Suprapubic skin (tissue), 4 donors: ENCODE results near the gene BDKRB1. TPM values are rescaled to one million over a fixed set of nuclear protein-coding genes. Genes with fewer than 3 reads are reported as not detected.
A peak's percentile ranks its signal among the peaks of the same experiment; 100 is the strongest.

Experiments
- DNase-seq, 2 donors: peaks; one replicate each; pipeline ENCODE4 v3.0.0-alpha.2; 2019; ENCODE audit warnings: low spot score in 2 of 2
- H3K27ac ChIP-seq: fragments of 200-600 bp; sonication (generic); one replicate; pipeline ENCODE4 v1.5.1; 2019
- H3K27me3 ChIP-seq: fragments of 200-600 bp; sonication (generic); one replicate; pipeline ENCODE4 v1.5.1; 2019
- H3K36me3 ChIP-seq: fragments of 200-600 bp; sonication (generic); one replicate; pipeline ENCODE4 v1.5.1; 2019
- H3K4me1 ChIP-seq: fragments of 200-600 bp; sonication (generic); one replicate; pipeline ENCODE4 v1.5.1; 2019
- H3K4me3 ChIP-seq: fragments of 200-600 bp; sonication (generic); one replicate; pipeline ENCODE4 v1.5.1; 2019; ENCODE audit warnings: mild to moderate bottlenecking
- H3K9me3 ChIP-seq: fragments of 200-600 bp; sonication (generic); one replicate; pipeline ENCODE4 v1.5.1; 2019
- EP300 ChIP-seq: sonication (generic); formaldehyde crosslinking; IDR thresholded peaks from one replicate; pipeline ENCODE4 v1.6.1; 2017; ENCODE audit warnings: antibody characterized with exemption
- POLR2A ChIP-seq, 2 donors: fragments of 450-650 bp; IDR thresholded peaks; one replicate each; pipeline ENCODE4 v1.6.1; 2017; ENCODE audit warnings: antibody characterized with exemption in 2 of 2, mild to moderate bottlenecking in 2 of 2, moderate library complexity in 2 of 2
- POLR2AphosphoS5 ChIP-seq, 3 donors: sonication (generic); formaldehyde crosslinking; IDR thresholded peaks; one replicate each; pipeline ENCODE4 v1.6.1; 2017; ENCODE audit warnings: antibody characterized with exemption in 3 of 3
- WGBS: methylation state at CpG from one replicate; pipeline ENCODE4 v1.1.5; 2018; 5-methylcytosine and 5-hydroxymethylcytosine counted together
- total RNA-seq, 4 donors: library from RNA; depleted of rRNA; stranded (reverse); fragments of >200 nt; gene quantifications; one replicate each; pipeline ENCODE4 v1.1.0, GENCODE V29; 2016
- TF ChIP-seq, protein P1 (sequence below), 2 donors: fragments of 200-600 bp in 1 of 2; fragments of 450-650 bp in 1 of 2; sonication (generic) in 1 of 2; IDR thresholded peaks; one replicate each; pipeline ENCODE4 v1.5.1; 2016 to 2019; ENCODE audit warnings: antibody characterized with exemption in 2 of 2, mild to moderate bottlenecking in 1 of 2, moderate library complexity in 1 of 2

Gene BDKRB1
- total RNA-seq, 4 donors from 2014 or later: 2.6 to 6.5 (median 4.1) TPM

DNA sequence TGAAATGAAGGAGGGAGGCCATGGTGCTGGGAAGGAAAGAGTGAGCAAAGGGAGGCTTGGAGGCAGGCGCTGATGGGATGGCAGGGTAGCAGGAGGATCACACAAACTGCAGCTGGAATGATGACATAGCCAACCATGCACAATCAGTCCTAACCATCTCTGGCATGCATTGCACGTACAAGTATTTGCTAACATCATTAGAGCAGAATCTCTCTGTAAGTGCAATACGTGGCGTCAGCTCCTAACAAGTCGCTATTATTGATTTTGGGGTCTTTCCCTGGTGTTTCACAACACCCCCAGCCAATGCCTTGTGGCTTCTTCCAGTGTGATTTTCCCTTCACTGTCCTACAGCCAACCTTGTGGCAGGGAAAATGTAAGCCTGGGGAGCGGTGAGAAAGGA is 18.5 kb downstream of the BDKRB1 start:
- Histone ChIP-seq H3K36me3 (no peaks in the 10 kb centered on the region), H3K27ac (no peak overlapping the region), H3K4me3 (no peak overlapping the region), H3K27me3 (no peaks in the 10 kb centered on the region), H3K9me3 (peaks cover 11% of the 10 kb centered on the region), H3K4me1 (peaks cover 42% of the 10 kb centered on the region)
- WGBS: 61% methylated on average over 6 of the region's 6 CpGs
- no peak for DNase-seq
- TF ChIP-seq POLR2AphosphoS5 (IDR thresholded peaks at IDR 0.05): peak in 1 of 3 donors; percentile 49
- TF ChIP-seq EP300: no peak
- TF ChIP-seq, protein P1, sequence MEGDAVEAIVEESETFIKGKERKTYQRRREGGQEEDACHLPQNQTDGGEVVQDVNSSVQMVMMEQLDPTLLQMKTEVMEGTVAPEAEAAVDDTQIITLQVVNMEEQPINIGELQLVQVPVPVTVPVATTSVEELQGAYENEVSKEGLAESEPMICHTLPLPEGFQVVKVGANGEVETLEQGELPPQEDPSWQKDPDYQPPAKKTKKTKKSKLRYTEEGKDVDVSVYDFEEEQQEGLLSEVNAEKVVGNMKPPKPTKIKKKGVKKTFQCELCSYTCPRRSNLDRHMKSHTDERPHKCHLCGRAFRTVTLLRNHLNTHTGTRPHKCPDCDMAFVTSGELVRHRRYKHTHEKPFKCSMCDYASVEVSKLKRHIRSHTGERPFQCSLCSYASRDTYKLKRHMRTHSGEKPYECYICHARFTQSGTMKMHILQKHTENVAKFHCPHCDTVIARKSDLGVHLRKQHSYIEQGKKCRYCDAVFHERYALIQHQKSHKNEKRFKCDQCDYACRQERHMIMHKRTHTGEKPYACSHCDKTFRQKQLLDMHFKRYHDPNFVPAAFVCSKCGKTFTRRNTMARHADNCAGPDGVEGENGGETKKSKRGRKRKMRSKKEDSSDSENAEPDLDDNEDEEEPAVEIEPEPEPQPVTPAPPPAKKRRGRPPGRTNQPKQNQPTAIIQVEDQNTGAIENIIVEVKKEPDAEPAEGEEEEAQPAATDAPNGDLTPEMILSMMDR (IDR thresholded peaks at IDR 0.05): no peak
- no peak for TF ChIP-seq POLR2A (IDR thresholded peaks at IDR 0.05)

DNA sequence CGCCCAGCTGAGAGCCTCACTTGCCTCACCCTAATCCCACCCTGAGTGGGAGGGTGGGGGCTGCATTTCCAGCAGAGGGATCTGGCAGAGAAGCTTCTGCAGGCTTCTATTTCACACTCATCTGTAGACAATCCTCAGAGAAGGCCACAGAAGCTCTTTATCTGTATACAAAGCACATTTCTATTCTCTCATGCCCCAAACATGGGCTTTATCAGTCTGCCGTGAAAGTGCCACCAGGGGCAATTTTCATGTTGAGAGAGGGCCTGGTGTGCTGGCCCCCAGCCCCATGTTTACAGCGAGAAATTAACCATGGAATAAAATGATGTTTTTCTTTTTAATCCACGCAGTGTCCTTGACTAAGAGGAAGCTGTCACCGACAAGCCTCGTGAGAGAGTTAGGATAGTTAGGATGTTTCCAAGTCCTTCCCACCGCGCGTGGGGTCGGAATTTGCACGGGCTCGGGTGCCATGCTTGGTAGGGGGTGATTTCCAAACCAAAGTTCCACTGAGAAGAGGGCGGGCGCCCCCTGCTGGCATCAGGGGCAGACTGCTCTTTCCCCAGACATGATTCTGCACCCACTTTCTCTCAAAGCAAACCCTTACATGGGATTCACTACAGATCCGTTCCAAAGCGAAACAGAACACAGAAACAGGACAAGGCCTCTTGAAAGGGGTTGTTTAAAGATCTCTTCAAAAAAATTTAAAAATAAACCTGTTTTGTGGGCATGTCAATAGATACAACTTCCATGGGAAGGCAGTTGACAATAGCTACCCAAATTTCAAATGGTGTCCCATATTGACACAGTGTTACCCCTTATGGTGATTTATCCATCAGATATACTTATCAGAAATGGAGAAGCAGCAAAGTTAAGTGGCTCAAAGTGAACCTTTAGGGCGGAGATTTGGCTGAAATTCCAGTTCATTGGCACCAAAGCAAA is 19.4 kb downstream of the BDKRB1 start:
- TF ChIP-seq, protein P1 (IDR thresholded peaks at IDR 0.05): peak; percentile 90 to 93
- no peak for TF ChIP-seq POLR2AphosphoS5 (IDR thresholded peaks at IDR 0.05)
- no peaks in the 10 kb centered on the region for H3K36me3 ChIP-seq
- peaks cover 35% of the 10 kb centered on the region for H3K4me1 ChIP-seq
- DNase-seq: peak in 1 of 2 donors; percentile 83
- H3K4me3 ChIP-seq: no peak overlapping the region
- 16% methylated on average over 17 of the region's 17 CpGs for WGBS
- no peak overlapping the region for H3K27ac ChIP-seq
- H3K27me3 ChIP-seq: no peaks in the 10 kb centered on the region
- peaks cover 11% of the 10 kb centered on the region for H3K9me3 ChIP-seq

DNA sequence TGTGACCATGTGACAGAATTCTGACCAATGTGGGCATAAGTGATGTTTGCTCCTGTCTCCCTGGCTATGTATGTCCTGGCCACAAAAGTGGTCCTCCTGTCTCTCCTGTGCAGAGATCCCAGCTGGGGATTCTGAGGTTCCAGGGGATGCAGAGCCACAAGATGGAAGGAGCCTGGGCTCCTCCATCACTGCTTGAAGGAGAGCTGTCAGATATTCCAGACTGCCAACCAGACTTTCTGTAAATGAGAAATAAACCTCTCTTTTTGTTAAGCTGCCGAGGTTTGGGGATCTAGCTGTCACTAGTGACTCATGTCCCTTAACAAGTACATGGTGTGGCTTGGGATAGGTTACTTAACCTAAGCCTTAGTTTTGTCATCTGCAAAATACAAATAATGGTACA is 21.9 kb downstream of the BDKRB1 start:
- peaks cover 11% of the 10 kb centered on the region for H3K9me3 ChIP-seq
- TF ChIP-seq POLR2AphosphoS5 (IDR thresholded peaks at IDR 0.05): no peak
- no peak for TF ChIP-seq POLR2A (IDR thresholded peaks at IDR 0.05)
- TF ChIP-seq EP300: no peak
- TF ChIP-seq, protein P1 (IDR thresholded peaks at IDR 0.05): no peak
- no peak overlapping the region for H3K27ac ChIP-seq
- H3K27me3 ChIP-seq: no peaks in the 10 kb centered on the region
- peaks cover 9% of the 10 kb centered on the region for H3K36me3 ChIP-seq
- H3K4me3 ChIP-seq: no peak overlapping the region
- 100% methylated on average over 1 of the region's 1 CpG for WGBS
- H3K4me1 ChIP-seq: peaks cover 29% of the 10 kb centered on the region
- DNase-seq: no peak

DNA sequence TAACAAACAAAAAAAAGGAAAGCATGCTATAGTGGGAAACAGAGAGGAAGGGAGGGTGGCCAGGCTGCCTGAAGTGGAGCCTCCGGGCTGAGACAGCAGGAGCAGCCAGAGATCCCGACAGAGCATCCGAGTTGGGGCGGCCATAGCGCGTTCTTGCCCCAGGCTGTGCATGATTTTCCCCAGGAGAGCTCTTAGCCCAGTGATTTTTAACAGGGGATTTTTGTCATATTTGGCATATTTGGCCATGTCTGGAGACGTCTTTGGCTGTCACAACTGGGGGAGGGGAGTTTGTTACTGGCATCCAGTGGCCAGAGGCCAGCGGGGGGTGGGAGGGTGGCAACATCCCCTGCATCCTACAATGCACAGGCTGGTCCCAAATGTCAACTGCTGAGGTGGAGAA is 23.6 kb downstream of the BDKRB1 start:
- 37% methylated on average over 8 of the region's 8 CpGs for WGBS
- TF ChIP-seq, protein P1 (IDR thresholded peaks at IDR 0.05): no peak
- TF ChIP-seq POLR2AphosphoS5 (IDR thresholded peaks at IDR 0.05) (no peak), POLR2A (IDR thresholded peaks at IDR 0.05) (no peak), EP300 (no peak)
- no peak for DNase-seq
- Histone ChIP-seq H3K4me3 (no peak overlapping the region), H3K27me3 (no peaks in the 10 kb centered on the region), H3K9me3 (peaks cover 11% of the 10 kb centered on the region), H3K36me3 (peaks cover 22% of the 10 kb centered on the region), H3K4me1 (peaks cover 18% of the 10 kb centered on the region), H3K27ac (no peak overlapping the region)

DNA sequence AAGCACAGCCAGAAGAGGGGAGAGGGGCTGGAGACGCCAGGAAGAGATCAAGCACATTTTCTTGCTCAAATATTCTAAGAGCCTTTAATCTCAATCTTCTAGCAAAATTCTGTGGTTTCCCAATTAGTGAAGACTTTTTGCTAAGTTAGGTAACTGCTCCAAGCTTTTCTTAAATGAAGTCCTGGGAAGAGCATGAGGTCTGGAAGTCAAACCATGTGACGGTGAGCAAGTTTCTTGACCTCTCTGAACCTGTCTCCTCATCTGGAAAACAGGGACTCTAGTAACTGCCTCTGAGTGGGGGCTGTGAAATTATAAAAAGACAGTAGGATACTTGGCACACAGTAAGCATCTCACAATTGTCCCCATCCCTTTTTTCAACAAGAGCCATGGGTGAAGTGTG is 24.1 kb downstream of the BDKRB1 start:
- Histone ChIP-seq H3K4me1 (peaks cover 12% of the 10 kb centered on the region), H3K27me3 (no peaks in the 10 kb centered on the region), H3K4me3 (no peak overlapping the region), H3K27ac (no peak overlapping the region), H3K36me3 (peaks cover 27% of the 10 kb centered on the region), H3K9me3 (peaks cover 11% of the 10 kb centered on the region)
- WGBS: 86% methylated on average over 2 of the region's 2 CpGs
- DNase-seq: no peak
- no peak for TF ChIP-seq EP300
- no peak for TF ChIP-seq POLR2A (IDR thresholded peaks at IDR 0.05)
- TF ChIP-seq, protein P1 (IDR thresholded peaks at IDR 0.05): no peak
- no peak for TF ChIP-seq POLR2AphosphoS5 (IDR thresholded peaks at IDR 0.05)
